OCI-LY7 (cell line): ENCODE measurements around the gene ARVCF.

Experiments used
- EZH2phosphoT487 ChIP-seq: fragments of 200-600 bp; sonication (generic); IDR thresholded peaks from 2 replicates; pipeline ENCODE4 v1.6.1; 2018; ENCODE audit warnings: low read depth, borderline replicate concordance, mild to moderate bottlenecking, mixed run types, antibody characterized with exemption, low read length, moderate library complexity, mixed read lengths
- TF ChIP-seq, protein P1 (sequence below): fragments of 200-600 bp; sonication (generic); conservative IDR thresholded peaks from 2 replicates; pipeline ENCODE4 v1.5.1; 2014; ENCODE audit warnings: mild to moderate bottlenecking, antibody characterized with exemption, low read length, moderate library complexity, mixed read lengths

DNA sequence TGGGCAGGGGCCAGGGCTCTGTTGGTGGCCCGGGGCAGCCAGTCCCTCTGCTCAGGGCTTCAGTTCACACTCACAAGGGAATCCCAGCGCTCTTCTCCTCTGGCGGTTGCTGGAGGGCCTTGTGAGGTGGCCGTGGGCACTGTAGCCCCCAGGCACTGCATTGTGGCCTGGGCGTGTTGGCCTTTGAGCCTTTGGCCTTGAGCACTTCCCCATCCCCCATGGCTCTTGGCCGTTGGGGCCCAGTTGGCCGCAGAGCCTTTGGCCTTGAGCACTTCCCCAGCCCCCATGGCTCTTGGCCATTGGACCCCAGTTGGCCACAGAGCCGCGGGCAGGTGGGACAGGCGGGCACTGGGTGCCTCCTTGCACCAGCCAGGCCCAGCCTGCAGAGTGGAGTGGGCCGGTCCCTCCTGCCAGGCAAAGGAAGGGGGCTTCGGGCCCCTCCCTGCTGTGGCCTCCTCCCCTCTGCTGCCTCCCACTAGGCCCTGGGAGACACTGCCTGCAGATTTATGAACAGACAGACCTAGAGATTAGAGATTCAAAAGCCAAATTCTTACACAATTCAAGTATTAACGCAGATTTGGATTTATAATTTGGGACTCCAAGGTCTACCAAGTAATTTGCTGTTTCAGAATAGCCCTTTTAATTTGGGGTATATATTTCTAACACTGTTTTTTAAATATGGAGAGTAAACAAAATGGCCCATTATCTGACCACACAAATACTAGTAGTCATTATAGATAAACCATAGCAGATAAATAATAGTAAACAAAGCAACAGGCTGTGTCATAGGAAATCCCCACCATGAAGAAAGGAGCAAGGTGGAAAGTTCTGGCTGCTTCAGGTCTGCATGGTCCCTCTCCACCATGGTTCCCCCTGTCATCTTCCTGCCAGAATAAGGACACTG lies 56.8 kb downstream of the ARVCF start:
- TF ChIP-seq, protein P1, sequence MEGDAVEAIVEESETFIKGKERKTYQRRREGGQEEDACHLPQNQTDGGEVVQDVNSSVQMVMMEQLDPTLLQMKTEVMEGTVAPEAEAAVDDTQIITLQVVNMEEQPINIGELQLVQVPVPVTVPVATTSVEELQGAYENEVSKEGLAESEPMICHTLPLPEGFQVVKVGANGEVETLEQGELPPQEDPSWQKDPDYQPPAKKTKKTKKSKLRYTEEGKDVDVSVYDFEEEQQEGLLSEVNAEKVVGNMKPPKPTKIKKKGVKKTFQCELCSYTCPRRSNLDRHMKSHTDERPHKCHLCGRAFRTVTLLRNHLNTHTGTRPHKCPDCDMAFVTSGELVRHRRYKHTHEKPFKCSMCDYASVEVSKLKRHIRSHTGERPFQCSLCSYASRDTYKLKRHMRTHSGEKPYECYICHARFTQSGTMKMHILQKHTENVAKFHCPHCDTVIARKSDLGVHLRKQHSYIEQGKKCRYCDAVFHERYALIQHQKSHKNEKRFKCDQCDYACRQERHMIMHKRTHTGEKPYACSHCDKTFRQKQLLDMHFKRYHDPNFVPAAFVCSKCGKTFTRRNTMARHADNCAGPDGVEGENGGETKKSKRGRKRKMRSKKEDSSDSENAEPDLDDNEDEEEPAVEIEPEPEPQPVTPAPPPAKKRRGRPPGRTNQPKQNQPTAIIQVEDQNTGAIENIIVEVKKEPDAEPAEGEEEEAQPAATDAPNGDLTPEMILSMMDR, result no peak
- no peak for TF ChIP-seq EZH2phosphoT487
